ENCODE measurements around the gene SCO2.
A peak's percentile ranks its signal among the peaks of the same experiment; 100 is the strongest.

SCO2 gene

DNA sequence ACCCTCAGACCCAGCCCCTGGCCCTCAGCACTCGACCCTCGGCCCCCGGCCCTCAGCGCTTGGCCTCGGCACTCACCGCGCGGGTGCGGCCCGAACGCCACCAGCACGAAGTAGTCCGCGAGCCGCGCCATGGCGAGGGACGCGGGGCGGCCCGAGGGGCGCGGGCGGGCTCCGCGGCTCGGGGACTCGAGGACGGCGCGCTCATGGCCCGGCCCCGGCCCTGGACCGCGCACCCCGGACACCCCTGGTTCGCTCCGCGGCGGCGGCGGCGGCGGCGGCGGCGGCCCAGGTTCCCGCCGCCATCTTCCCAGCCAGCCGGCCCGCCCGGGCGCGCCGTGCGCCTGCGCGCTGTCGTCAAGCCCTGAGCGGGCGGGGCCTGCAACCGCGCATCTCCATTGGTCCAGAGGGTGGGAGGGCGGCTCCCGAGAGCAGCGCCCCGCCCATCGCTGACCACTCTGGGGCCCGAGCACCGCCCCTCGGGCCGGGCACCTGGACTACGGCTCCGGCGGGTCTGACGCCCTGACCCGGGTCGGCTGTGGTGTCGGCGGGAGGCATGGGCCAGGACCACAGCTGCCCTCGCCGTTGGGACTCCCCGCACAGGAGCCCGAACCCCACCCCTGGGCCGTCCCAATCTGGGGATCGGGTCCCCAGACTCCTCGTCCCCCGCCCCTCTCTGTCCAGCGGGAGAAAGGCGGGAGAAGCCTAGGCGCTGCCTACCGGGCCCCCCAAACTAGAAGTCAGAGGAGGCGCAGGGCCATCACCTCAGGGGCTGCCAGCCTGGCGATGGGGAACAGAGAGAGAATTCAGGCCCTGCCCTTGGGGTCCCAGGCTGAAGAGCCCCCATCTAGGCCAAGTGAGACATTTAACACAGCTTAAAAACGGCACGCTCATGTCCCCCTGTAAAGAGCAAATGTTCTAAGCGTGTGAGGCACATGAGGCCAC is 50.4 kb downstream of the SCO2 start, which contains the start of gene SBF1:
Gene SBF1 (minus strand): TSS at position 326 of the 942 bp plus-strand sequence. CDS start 195 bp downstream, at position 131.
- peak; percentile 87 for DNase-seq

DNA sequence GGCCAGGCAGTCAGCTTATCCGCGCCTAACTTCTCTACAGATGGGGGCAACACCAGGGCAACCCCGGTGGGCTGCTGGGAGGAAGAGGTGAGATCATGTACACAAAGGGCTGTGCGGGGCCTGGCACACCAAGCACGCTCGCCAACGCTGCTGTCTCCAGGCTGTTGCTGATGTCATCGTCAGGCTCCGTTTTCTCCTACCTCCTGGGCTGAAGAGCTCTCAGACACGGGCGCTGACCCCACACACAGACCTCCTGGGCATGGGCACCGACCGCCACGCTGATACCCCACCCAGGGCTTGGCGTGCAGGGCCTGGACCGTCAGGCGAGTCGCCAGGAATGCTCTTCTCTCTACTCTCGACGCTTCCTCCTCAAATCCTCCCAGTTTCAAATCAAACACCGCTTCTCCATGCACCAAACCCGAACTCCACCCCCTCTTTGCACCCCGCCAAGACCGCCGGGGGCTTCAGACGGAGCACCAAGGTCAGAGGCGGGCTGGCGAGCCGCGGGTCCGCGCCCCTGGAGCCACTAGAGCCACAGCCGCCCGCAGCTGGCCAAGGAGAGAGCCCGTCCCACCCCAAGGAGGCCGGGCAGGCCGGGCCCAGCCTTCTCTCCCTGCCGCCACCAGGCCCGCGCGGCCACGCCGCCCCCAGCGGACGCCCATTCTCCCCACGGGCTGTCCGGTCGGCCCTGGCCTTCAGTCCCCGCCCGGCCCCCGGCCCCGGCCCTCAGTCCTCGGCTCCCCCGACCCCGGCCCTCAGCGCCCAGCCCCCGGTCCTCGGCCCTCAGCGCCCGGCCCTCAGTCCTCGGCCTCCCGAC is 51.3 kb downstream of the SCO2 start:
- DNase-seq, result no peak

Data from NCI-H2171 (cell line).